PFSK-1 (cell line): ENCODE data around the gene ASB4.

Experiments used
- FOXP2 ChIP-seq: optimal IDR thresholded peaks from 2 replicates; pipeline ENCODE3; 2011; ENCODE audit warnings: borderline replicate concordance, control low read depth, inconsistent platforms; ENCODE audit not compliant: insufficient read depth; ENCODE audit errors: extremely low read length, extremely low read depth
- POLR2AphosphoS5 ChIP-seq: IDR thresholded peaks from 2 replicates; pipeline ENCODE4 v1.6.1; 2012; ENCODE audit warnings: low read depth, mild to moderate bottlenecking, control low read depth, low read length, moderate library complexity
- SIN3A ChIP-seq: IDR thresholded peaks from 2 replicates; pipeline ENCODE4 v1.6.1; 2012; ENCODE audit warnings: mild to moderate bottlenecking, low read length, moderate library complexity, borderline replicate concordance; ENCODE audit not compliant: insufficient read depth
- TAF1 ChIP-seq: IDR thresholded peaks from 2 replicates; pipeline ENCODE4 v1.6.1; 2012; ENCODE audit warnings: low read length, control low read depth, borderline replicate concordance; ENCODE audit not compliant: insufficient read depth
- TF ChIP-seq, protein P1 (sequence below), 2 experiments: IDR thresholded peaks; 2 replicates each; pipeline versions ENCODE4 v1.6.1 to v1.8.0; 2011 to 2012; ENCODE audit warnings: low read depth in 2 of 2, low read length in 2 of 2, control low read depth in 1 of 2, inconsistent platforms in 1 of 2, mild to moderate bottlenecking in 1 of 2, moderate library complexity in 1 of 2; ENCODE audit not compliant: insufficient read depth in 1 of 2

Gene ASB4

DNA sequence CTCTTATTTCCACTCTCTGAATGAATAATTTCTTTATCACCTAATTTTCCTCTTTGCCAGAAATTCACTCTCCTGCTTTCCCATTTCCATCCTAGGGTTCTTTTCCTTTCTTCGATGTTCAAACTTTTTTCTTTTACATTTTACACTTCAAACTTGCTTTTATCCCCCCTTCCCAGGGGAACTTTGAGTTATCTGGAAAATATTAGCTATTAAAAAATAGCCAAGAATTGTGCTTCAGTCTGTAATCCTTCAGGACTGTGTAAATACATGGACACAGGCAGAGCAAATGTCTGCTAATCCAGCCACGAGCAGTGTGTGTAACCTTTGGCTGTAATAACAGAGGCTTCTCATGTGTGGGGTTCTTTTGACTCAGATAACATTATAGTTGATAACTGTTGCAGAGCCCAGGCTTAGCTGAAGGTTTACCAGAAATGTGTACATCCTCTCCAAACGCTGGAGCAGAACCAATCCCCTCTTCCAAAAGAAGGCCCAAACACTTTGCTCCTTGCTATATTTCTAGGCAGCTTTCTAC, 4.6 kb downstream of the ASB4 start:
- TF ChIP-seq FOXP2: no peak
- no peak for TF ChIP-seq POLR2AphosphoS5
- TF ChIP-seq TAF1: no peak
- TF ChIP-seq, protein P1, sequence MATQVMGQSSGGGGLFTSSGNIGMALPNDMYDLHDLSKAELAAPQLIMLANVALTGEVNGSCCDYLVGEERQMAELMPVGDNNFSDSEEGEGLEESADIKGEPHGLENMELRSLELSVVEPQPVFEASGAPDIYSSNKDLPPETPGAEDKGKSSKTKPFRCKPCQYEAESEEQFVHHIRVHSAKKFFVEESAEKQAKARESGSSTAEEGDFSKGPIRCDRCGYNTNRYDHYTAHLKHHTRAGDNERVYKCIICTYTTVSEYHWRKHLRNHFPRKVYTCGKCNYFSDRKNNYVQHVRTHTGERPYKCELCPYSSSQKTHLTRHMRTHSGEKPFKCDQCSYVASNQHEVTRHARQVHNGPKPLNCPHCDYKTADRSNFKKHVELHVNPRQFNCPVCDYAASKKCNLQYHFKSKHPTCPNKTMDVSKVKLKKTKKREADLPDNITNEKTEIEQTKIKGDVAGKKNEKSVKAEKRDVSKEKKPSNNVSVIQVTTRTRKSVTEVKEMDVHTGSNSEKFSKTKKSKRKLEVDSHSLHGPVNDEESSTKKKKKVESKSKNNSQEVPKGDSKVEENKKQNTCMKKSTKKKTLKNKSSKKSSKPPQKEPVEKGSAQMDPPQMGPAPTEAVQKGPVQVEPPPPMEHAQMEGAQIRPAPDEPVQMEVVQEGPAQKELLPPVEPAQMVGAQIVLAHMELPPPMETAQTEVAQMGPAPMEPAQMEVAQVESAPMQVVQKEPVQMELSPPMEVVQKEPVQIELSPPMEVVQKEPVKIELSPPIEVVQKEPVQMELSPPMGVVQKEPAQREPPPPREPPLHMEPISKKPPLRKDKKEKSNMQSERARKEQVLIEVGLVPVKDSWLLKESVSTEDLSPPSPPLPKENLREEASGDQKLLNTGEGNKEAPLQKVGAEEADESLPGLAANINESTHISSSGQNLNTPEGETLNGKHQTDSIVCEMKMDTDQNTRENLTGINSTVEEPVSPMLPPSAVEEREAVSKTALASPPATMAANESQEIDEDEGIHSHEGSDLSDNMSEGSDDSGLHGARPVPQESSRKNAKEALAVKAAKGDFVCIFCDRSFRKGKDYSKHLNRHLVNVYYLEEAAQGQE (IDR thresholded peaks at IDR 0.05; ENCODE audit: insufficient read depth in 1 of 2, low read depth in 2 of 2, low read length in 2 of 2): no peak
- TF ChIP-seq SIN3A: no peak

DNA sequence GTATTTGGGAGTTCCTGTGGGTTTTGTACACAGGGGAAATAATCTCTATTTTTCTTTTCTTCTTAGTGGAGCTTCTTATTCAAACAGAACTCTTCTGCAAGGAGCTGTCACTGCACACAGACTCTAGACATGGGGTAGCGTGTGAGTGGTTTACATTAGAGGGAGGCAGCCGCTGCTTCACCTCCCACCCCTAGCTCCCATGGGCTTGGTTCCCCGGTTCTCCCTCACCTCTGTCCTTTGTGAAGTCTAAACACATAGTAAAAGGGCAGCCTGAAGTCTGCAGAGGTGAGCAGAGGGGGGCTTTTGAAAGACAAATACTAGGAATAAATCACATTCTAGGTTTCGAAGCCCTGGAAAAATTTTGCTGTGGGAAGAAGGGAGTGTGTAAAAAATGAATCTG, 5.5 kb downstream of the ASB4 start:
- TF ChIP-seq TAF1 (no peak), SIN3A (no peak), FOXP2 (no peak)

DNA sequence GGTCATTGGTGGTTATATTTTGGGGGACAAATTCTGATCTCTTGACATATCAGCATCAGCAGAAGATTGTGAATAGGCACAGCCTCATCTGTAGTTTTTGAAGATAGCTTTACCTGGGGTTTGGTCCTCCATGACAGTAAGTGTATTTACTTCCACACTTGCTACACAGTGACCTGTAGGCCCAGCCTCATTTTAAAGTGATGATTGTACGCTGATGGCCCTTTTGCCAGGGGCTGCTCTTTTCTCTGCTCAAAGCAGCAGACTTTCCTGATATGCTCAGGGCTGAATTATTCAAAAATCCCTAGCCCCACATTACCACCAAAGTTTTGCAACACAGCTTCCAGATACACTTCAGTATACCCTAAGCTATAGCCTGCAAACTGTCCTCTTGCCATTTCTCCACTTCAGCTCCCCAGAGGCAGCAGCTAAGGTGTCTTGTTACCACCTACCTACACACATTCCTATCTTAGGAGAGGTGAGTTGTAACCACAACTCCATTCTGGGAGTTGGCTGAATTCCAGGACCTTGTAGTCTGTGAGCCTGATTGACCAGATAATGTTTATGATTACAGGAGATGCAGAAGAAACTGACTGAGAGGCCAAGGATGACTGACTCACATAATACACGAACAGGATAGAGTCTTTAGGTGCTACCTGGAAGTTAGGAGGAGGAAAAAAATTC, 6.0 kb downstream of the ASB4 start:
- no peak for TF ChIP-seq TAF1
- TF ChIP-seq POLR2AphosphoS5: no peak
- no peak for TF ChIP-seq FOXP2
- TF ChIP-seq SIN3A: no peak
- TF ChIP-seq, protein P1 (IDR thresholded peaks at IDR 0.05; ENCODE audit: insufficient read depth in 1 of 2, low read depth in 2 of 2, low read length in 2 of 2): no peak

DNA sequence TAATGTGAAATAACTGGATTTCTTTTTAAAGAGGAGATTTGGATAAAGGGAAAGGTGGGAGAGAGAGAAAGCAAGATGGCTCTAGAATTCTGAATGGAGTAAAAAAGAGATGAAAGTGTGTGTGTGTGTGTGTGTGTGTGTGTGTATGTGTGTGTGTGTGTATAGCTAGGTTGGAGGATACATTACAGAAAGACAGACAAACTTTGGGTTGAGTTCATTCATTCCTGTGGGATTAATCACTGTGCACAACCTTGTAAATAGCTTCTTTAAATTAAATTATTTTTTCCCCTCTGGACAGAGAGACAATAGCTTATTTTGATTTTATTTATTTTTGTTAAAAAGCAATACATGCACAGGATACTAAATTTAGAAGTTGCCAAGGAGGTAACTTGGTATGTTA, 7.5 kb downstream of the ASB4 start:
- TF ChIP-seq POLR2AphosphoS5 (no peak), TAF1 (no peak), SIN3A (no peak), FOXP2 (no peak)
- TF ChIP-seq, protein P1 (IDR thresholded peaks at IDR 0.05; ENCODE audit: insufficient read depth in 1 of 2, low read depth in 2 of 2, low read length in 2 of 2): no peak

DNA sequence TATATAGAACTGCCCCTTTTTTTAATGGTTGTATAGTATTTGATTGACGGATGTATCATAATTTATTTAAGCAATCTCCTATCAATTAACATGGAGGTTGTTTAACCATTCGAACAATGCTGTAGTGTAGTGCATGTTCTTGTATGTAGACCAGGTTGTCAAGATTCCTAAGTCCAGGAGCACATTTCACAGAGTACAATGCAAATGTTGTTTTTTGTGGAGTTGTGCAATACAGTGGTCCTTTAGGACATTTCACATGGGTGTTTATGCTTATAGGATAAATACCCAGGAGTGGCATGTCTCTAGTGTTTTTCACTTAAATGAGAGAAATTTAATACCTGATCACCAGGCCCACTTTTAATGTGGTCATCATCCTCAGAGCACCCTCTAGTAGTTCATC, 8.1 kb downstream of the ASB4 start:
- TF ChIP-seq FOXP2 (no peak), TAF1 (no peak), SIN3A (no peak), POLR2AphosphoS5 (no peak)
- TF ChIP-seq, protein P1 (IDR thresholded peaks at IDR 0.05; ENCODE audit: insufficient read depth in 1 of 2, low read depth in 2 of 2, low read length in 2 of 2): no peak
